ENCODE data around the gene MICAL2.

MICAL2 gene

GRCh38 chr11:12079726-12080556 lies 30.4 kb upstream of the MICAL2 start:
- no peak for TF ChIP-seq TAF1 (IDR thresholded peaks at IDR 0.05; ENCODE audit: borderline replicate concordance, insufficient read depth, low read length)
- TF ChIP-seq REST (IDR thresholded peaks at IDR 0.05; ENCODE audit: insufficient read depth in 1 of 2, low read depth in 2 of 2, low read length in 2 of 2): no peak
- TF ChIP-seq FOXP2 (optimal IDR thresholded peaks at IDR 0.05; ENCODE audit: borderline replicate concordance, extremely low read depth, extremely low read length, insufficient read depth): no peak
- TF ChIP-seq POLR2AphosphoS5 (IDR thresholded peaks at IDR 0.05; ENCODE audit: low read depth, low read length): no peak
- no peak for TF ChIP-seq SIN3A (IDR thresholded peaks at IDR 0.05; ENCODE audit: borderline replicate concordance, insufficient read depth, low read length)

DNA sequence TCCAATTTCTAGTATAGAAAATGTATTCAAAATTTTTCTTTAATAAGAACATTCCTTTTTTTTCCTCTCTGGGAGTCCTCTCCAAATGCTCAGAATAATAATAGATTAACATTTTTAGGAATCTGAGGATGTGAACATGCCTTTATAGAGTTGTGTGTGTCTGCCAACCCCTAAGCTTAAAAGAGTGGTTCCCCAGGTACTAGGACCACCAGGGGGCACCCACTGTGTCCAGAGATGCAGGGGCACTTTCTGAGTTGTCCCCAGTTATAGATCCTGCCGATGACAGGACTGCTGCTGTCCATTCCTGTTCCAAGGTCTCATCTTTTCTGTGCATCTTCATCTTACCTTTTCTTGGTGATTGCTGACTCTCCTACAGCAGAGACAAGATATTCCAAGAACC lies 27.0 kb upstream of the MICAL2 start:
- TF ChIP-seq SIN3A (IDR thresholded peaks at IDR 0.05; ENCODE audit: borderline replicate concordance, insufficient read depth, low read length): no peak
- no peak for TF ChIP-seq TAF1 (IDR thresholded peaks at IDR 0.05; ENCODE audit: borderline replicate concordance, insufficient read depth, low read length)
- TF ChIP-seq FOXP2 (optimal IDR thresholded peaks at IDR 0.05; ENCODE audit: borderline replicate concordance, extremely low read depth, extremely low read length, insufficient read depth): no peak
- TF ChIP-seq REST (IDR thresholded peaks at IDR 0.05; ENCODE audit: insufficient read depth in 1 of 2, low read depth in 2 of 2, low read length in 2 of 2): no peak
- no peak for TF ChIP-seq POLR2AphosphoS5 (IDR thresholded peaks at IDR 0.05; ENCODE audit: low read depth, low read length)

DNA sequence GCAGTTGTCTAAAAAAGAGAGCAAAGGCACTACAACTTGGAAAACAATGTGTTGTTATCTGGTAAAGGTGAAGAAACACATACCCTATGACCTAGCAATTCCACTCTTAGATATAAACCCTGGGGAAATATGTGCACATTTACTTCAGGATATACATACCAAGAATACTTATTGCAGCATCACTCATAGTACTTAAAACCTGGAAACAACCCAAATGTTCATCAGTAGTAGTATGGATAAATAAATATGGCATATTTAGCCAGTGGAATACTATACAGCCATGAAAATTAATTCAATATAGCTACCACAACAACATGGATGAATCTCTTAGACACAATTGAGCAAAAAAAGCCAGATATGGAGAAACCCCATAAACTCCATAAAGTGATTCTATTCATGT lies 26.1 kb upstream of the MICAL2 start:
- no peak for TF ChIP-seq REST (IDR thresholded peaks at IDR 0.05; ENCODE audit: insufficient read depth in 1 of 2, low read depth in 2 of 2, low read length in 2 of 2)
- no peak for TF ChIP-seq TAF1 (IDR thresholded peaks at IDR 0.05; ENCODE audit: borderline replicate concordance, insufficient read depth, low read length)
- no peak for TF ChIP-seq FOXP2 (optimal IDR thresholded peaks at IDR 0.05; ENCODE audit: borderline replicate concordance, extremely low read depth, extremely low read length, insufficient read depth)
- TF ChIP-seq POLR2AphosphoS5 (IDR thresholded peaks at IDR 0.05; ENCODE audit: low read depth, low read length): no peak
- TF ChIP-seq SIN3A (IDR thresholded peaks at IDR 0.05; ENCODE audit: borderline replicate concordance, insufficient read depth, low read length): no peak

- TF ChIP-seq FOXP2 (optimal IDR thresholded peaks at IDR 0.05; ENCODE audit: borderline replicate concordance, extremely low read depth, extremely low read length, insufficient read depth): no peak
- no peak for TF ChIP-seq TAF1 (IDR thresholded peaks at IDR 0.05; ENCODE audit: borderline replicate concordance, insufficient read depth, low read length)
- TF ChIP-seq REST (IDR thresholded peaks at IDR 0.05; ENCODE audit: insufficient read depth in 1 of 2, low read depth in 2 of 2, low read length in 2 of 2): no peak
- no peak for TF ChIP-seq POLR2AphosphoS5 (IDR thresholded peaks at IDR 0.05; ENCODE audit: low read depth, low read length)
- TF ChIP-seq SIN3A (IDR thresholded peaks at IDR 0.05; ENCODE audit: borderline replicate concordance, insufficient read depth, low read length): no peak
These were observed 24.8 kb upstream of the MICAL2 start for GRCh38 chr11:12085371-12086251.

Data from PFSK-1 (cell line).